GM23338 (cell line): ENCODE measurements around the gene TFPI. TPM values are rescaled to one million over a fixed set of nuclear protein-coding genes. Genes with fewer than 3 reads are reported as not detected.

Source experiments
- ATAC-seq: fragments of 200-7000 bp; cut with Tn5 transposase; 3 replicates; pipeline ENCODE4 v1.9.1; 2020
- DNase-seq: peaks from one replicate; pipeline ENCODE4 v3.0.0-alpha.2; 2015; ENCODE audit warnings: low spot score
- H2AFZ ChIP-seq: fragments of 200-600 bp; sonication (generic); 2 replicates; pipeline ENCODE4 v1.8.0; 2016; ENCODE audit warnings: antibody characterized with exemption, mild to moderate bottlenecking, moderate library complexity
- H3F3A ChIP-seq: fragments of 200-600 bp; sonication (generic); replicated peaks from 2 replicates; pipeline ENCODE4 v1.8.0; 2017; ENCODE audit warnings: antibody characterized with exemption, mixed run types, low read depth
- H3K27ac ChIP-seq: fragments of 200-600 bp; sonication (generic); 2 replicates; pipeline ENCODE4 v1.6.1; 2016; ENCODE audit warnings: low read depth
- H3K27me3 ChIP-seq: fragments of 200-600 bp; sonication (generic); 2 replicates; pipeline ENCODE4 v1.8.0; 2016; ENCODE audit warnings: mild to moderate bottlenecking, mixed run types, moderate library complexity; ENCODE audit not compliant: insufficient read depth
- H3K36me3 ChIP-seq: fragments of 200-600 bp; sonication (generic); 2 replicates; pipeline ENCODE4 v1.8.0; 2016; ENCODE audit warnings: mild to moderate bottlenecking; ENCODE audit not compliant: insufficient read depth
- H3K4me1 ChIP-seq: fragments of 200-600 bp; sonication (generic); 2 replicates; pipeline ENCODE4 v1.8.0; 2016; ENCODE audit warnings: mild to moderate bottlenecking, moderate library complexity; ENCODE audit not compliant: insufficient read depth
- H3K4me2 ChIP-seq: fragments of 200-600 bp; sonication (generic); 2 replicates; pipeline ENCODE4 v1.7.1; 2017; ENCODE audit warnings: mixed run types
- H3K4me3 ChIP-seq: fragments of 200-600 bp; sonication (generic); 2 replicates; pipeline ENCODE4 v1.6.1; 2016; ENCODE audit warnings: mixed run types
- H3K79me2 ChIP-seq: fragments of 200-600 bp; sonication (generic); replicated peaks from 2 replicates; pipeline ENCODE4 v1.8.0; 2017; ENCODE audit warnings: mild to moderate bottlenecking; ENCODE audit not compliant: insufficient read depth
- H3K9me2 ChIP-seq: fragments of 200-600 bp; sonication (generic); 2 replicates; pipeline ENCODE4 v1.8.0; 2017; ENCODE audit not compliant: insufficient read depth
- H4K20me1 ChIP-seq: fragments of 200-600 bp; sonication (generic); replicated peaks from 2 replicates; pipeline ENCODE4 v1.8.0; 2017; ENCODE audit warnings: mild to moderate bottlenecking; ENCODE audit not compliant: insufficient read depth
- H3K27ac Mint-ChIP-seq: 2 replicates; pipeline ENCODE4 v1.8.0; 2020; ENCODE audit warnings: inconsistent platforms, mild to moderate bottlenecking, moderate library complexity, mixed read lengths
- H3K27me3 Mint-ChIP-seq: 3 replicates; pipeline ENCODE4 v1.8.0; 2022; ENCODE audit warnings: low read depth, mild to moderate bottlenecking, moderate library complexity, mixed read lengths, inconsistent platforms; ENCODE audit not compliant: insufficient read depth, poor library complexity
- H3K36me3 Mint-ChIP-seq: 3 replicates; pipeline ENCODE4 v1.8.0; 2021; ENCODE audit warnings: low read depth, mild to moderate bottlenecking, inconsistent platforms, moderate library complexity, mixed read lengths
- H3K4me1 Mint-ChIP-seq: 3 replicates; pipeline ENCODE4 v1.8.0; 2020; ENCODE audit warnings: mild to moderate bottlenecking, inconsistent platforms, mixed read lengths
- H3K4me3 Mint-ChIP-seq: 3 replicates; pipeline ENCODE4 v1.8.0; 2021; ENCODE audit warnings: moderate library complexity, mild to moderate bottlenecking, inconsistent platforms, mixed read lengths
- H3K9me3 Mint-ChIP-seq: 3 replicates; pipeline ENCODE4 v1.8.0; 2020; ENCODE audit warnings: moderate library complexity, mild to moderate bottlenecking, inconsistent platforms, mixed read lengths
- CREB1 ChIP-seq: fragments of 250-450 bp; sonication (Bioruptor Pico); IDR thresholded peaks from 2 replicates; pipeline ENCODE4 v1.5.0; 2020; ENCODE audit warnings: low read depth, mild to moderate bottlenecking, moderate library complexity
- CTCF ChIP-seq, 2 experiments: fragments of 200-600 bp in 1 of 2; sonication (generic) in 1 of 2; conservative IDR thresholded peaks; 2 replicates each; pipeline versions ENCODE4 v1.5.1 to v1.6.1; 2016 to 2017; ENCODE audit warnings: antibody characterized with exemption in 2 of 2, low read depth in 2 of 2, mild to moderate bottlenecking in 2 of 2, moderate library complexity in 1 of 2
- ETS1 ChIP-seq: IDR thresholded peaks from 2 replicates; pipeline ENCODE4 v1.6.1; 2016; ENCODE audit warnings: antibody characterized with exemption
- EZH2 ChIP-seq: fragments of 200-600 bp; sonication (generic); IDR thresholded peaks from one replicate; pipeline ENCODE4 v1.8.0; 2017; ENCODE audit warnings: antibody characterized with exemption, mild to moderate bottlenecking, low read depth; ENCODE audit not compliant: unreplicated experiment
- EZH2phosphoT487 ChIP-seq: fragments of 200-600 bp; sonication (generic); IDR thresholded peaks from one replicate; pipeline ENCODE4 v1.8.1; 2018; ENCODE audit warnings: antibody characterized with exemption; ENCODE audit not compliant: unreplicated experiment
- JUNB ChIP-seq: IDR thresholded peaks from one replicate; pipeline ENCODE4 v1.6.1; 2016; ENCODE audit warnings: antibody characterized with exemption; ENCODE audit not compliant: unreplicated experiment
- NANOG ChIP-seq: IDR thresholded peaks from 2 replicates; pipeline ENCODE4 v1.6.1; 2016; ENCODE audit warnings: antibody characterized with exemption, borderline replicate concordance
- POLR2AphosphoS5 ChIP-seq: IDR thresholded peaks from 2 replicates; pipeline ENCODE4 v1.6.1; 2016; ENCODE audit warnings: antibody characterized with exemption, low read depth
- REST ChIP-seq: IDR thresholded peaks from one replicate; pipeline ENCODE4 v1.6.1; 2018; ENCODE audit warnings: antibody characterized with exemption; ENCODE audit not compliant: unreplicated experiment
- STAT1 ChIP-seq: IDR thresholded peaks from one replicate; pipeline ENCODE4 v1.6.1; 2016; ENCODE audit warnings: antibody characterized with exemption; ENCODE audit not compliant: unreplicated experiment
- ZNF114 ChIP-seq: fragments of 250-450 bp; sonication (Bioruptor Pico); IDR thresholded peaks from 2 replicates; pipeline ENCODE4 v1.5.0; 2020; ENCODE audit warnings: mild to moderate bottlenecking, moderate library complexity
- ZNF331 ChIP-seq: fragments of 250-450 bp; sonication (Bioruptor Pico); IDR thresholded peaks from 2 replicates; pipeline ENCODE4 v1.5.0; 2020; ENCODE audit warnings: low read depth, mild to moderate bottlenecking, moderate library complexity
- polyA plus RNA-seq: library from polyadenylated mRNA; unstranded; fragments of >200 nt; fragmentation: Nextera tagmentation; extraction: Ambion mirVana; gene quantifications from 2 replicates; pipeline ENCODE4 v1.2.1, GENCODE V29; 2016
- total RNA-seq: library from RNA; depleted of rRNA; stranded (reverse); fragments of >200 nt; shearing (Covaris generic); gene quantifications from 2 replicates; pipeline ENCODE4 v1.2.3, GENCODE V29; 2014

TFPI gene
- total and polyA plus RNA-seq, 2 experiments from 2014 or later: 1.8 to 1.9 TPM

- ATAC-seq (no peak), DNase-seq (no peak)
- H3K27me3 ChIP-seq: no peaks in the 10 kb centered on the region
- no peaks in the 10 kb centered on the region for H3K36me3 ChIP-seq
- no peak overlapping the region for H2AFZ ChIP-seq
- no peaks in the 10 kb centered on the region for H3K36me3 Mint-ChIP-seq
- no peaks in the 10 kb centered on the region for H4K20me1 ChIP-seq
- no peaks in the 10 kb centered on the region for H3K9me3 Mint-ChIP-seq
- no peak overlapping the region for H3K27ac ChIP-seq
- H3K27me3 Mint-ChIP-seq: no peaks in the 10 kb centered on the region
- no peaks in the 10 kb centered on the region for H3K4me1 ChIP-seq
- no peak for TF ChIP-seq NANOG
- no peak for TF ChIP-seq JUNB
- no peak for TF ChIP-seq ZNF331 (CRISPR knock-in tag)
- TF ChIP-seq CTCF (conservative IDR thresholded peaks at IDR 0.05; ENCODE audit: low read depth in 2 of 2): no peak
- no peak for TF ChIP-seq REST
- TF ChIP-seq ZNF114 (CRISPR knock-in tag): no peak
- no peak for TF ChIP-seq POLR2AphosphoS5
- no peak overlapping the region for H3K4me2 ChIP-seq
- H3K79me2 ChIP-seq: no peaks in the 10 kb centered on the region
- no peaks in the 10 kb centered on the region for H3F3A ChIP-seq
- no peak overlapping the region for H3K4me3 ChIP-seq
- no peaks in the 10 kb centered on the region for H3K9me2 ChIP-seq
- H3K27ac Mint-ChIP-seq: no peak overlapping the region
- H3K4me1 Mint-ChIP-seq: no peaks in the 10 kb centered on the region
- H3K4me3 Mint-ChIP-seq: no peak overlapping the region
Observed at GRCh38 chr2:187438455-187438854, 115.8 kb downstream of the TFPI start.

GRCh38 chr2:187435756-187436155, 118.5 kb downstream of the TFPI start:
- Histone ChIP-seq H3F3A (no peaks in the 10 kb centered on the region), H3K4me3 (no peak overlapping the region), H4K20me1 (no peaks in the 10 kb centered on the region), H3K27me3 (no peaks in the 10 kb centered on the region), H3K4me2 (no peak overlapping the region), H2AFZ (no peak overlapping the region), H3K4me1 (no peaks in the 10 kb centered on the region), H3K36me3 (no peaks in the 10 kb centered on the region), H3K79me2 (no peaks in the 10 kb centered on the region), H3K9me2 (no peaks in the 10 kb centered on the region), H3K27ac (no peak overlapping the region)
- Mint-ChIP-seq H3K36me3 (no peaks in the 10 kb centered on the region), H3K27me3 (no peaks in the 10 kb centered on the region), H3K9me3 (no peaks in the 10 kb centered on the region; the same call in 2 of the 3 replicates), H3K4me3 (no peak overlapping the region), H3K27ac (no peak overlapping the region), H3K4me1 (no peaks in the 10 kb centered on the region)
- DNase-seq (no peak), ATAC-seq (no peak)
- TF ChIP-seq REST (no peak), CTCF (conservative IDR thresholded peaks at IDR 0.05; ENCODE audit: low read depth in 2 of 2) (no peak), EZH2phosphoT487 (no peak), POLR2AphosphoS5 (no peak), JUNB (no peak), ZNF114 (CRISPR knock-in tag) (no peak), EZH2 (no peak), CREB1 (CRISPR knock-in tag) (no peak), ZNF331 (CRISPR knock-in tag) (no peak), ETS1 (no peak), STAT1 (no peak), NANOG (no peak)
